HepG2 (cell line): Measurements from ENCODE around the gene ARHGEF4.

Source experiments
- AGO2 ChIP-seq: fragments of 200-400 bp; formaldehyde crosslinking; optimal IDR thresholded peaks from 2 replicates; pipeline ENCODE3; 2017; ENCODE audit warnings: mild to moderate bottlenecking, low read depth, low read length, moderate library complexity
- EP300 ChIP-seq, 3 experiments: sonication (generic) in 1 of 3; formaldehyde crosslinking in 1 of 3; IDR thresholded peaks; 2 replicates each; pipeline versions ENCODE4 v1.5.1 to v1.6.1; 2011 to 2020; ENCODE audit warnings: low read depth in 2 of 3, low read length in 2 of 3, borderline replicate concordance in 1 of 3, improper control_type of control experiment in 1 of 3, mild to moderate bottlenecking in 1 of 3, missing genetic modification reagents in 1 of 3, moderate library complexity in 1 of 3
- FOXM1 ChIP-seq: sonication (generic); formaldehyde crosslinking; IDR thresholded peaks from 2 replicates; pipeline ENCODE4 v1.5.0; 2020; ENCODE audit warnings: missing genetic modification reagents
- KDM4B ChIP-seq: sonication (generic); formaldehyde crosslinking; IDR thresholded peaks from 2 replicates; pipeline ENCODE4 v1.4.0; 2020; ENCODE audit warnings: missing genetic modification reagents
- NFE2L1 ChIP-seq: sonication (generic); formaldehyde crosslinking; IDR thresholded peaks from 2 replicates; pipeline ENCODE4 v1.4.0; 2020; ENCODE audit warnings: missing genetic modification reagents, mild to moderate bottlenecking, borderline replicate concordance
- NFE2L2 ChIP-seq: fragments of 150-350 bp; IDR thresholded peaks from 2 replicates; pipeline ENCODE4 v1.6.1; 2014; ENCODE audit warnings: low read length
- ZNF143 ChIP-seq: sonication (generic); formaldehyde crosslinking; IDR thresholded peaks from 2 replicates; pipeline ENCODE4 v1.4.0; 2020; ENCODE audit warnings: missing genetic modification reagents
- ZNF7 ChIP-seq: IDR thresholded peaks from 2 replicates; pipeline ENCODE4 v1.6.1; 2016; ENCODE audit warnings: missing biosample characterization, missing genetic modification reagents

GRCh38 chr2:130822766-130823165 lies 13.9 kb upstream of the ARHGEF4 start:
- TF ChIP-seq ZNF143 (no peak), NFE2L1 (CRISPR knock-in tag) (no peak), KDM4B (CRISPR knock-in tag) (no peak), ZNF7 (no peak), NFE2L2 (no peak), EP300 (IDR thresholded peaks at IDR 0.05; ENCODE audit: low read depth in 2 of 2, low read length in 2 of 2) (no peak), EP300 (CRISPR knock-in tag; IDR thresholded peaks at IDR 0.05; ENCODE audit: borderline replicate concordance) (no peak), FOXM1 (CRISPR knock-in tag) (no peak), AGO2 (no peak)
